HFF-Myc (cell line): ENCODE data around the gene LOC101059915.
"Not testable (repeated sequence)": the region's sequence is repeated elsewhere in the genome, so short reads cannot be mapped to it uniquely, and the experiment has no call there.

Experiments used
- DNase-seq: peaks from one replicate; pipeline ENCODE4 v3.0.0-alpha.2; 2011; ENCODE audit warnings: low read depth; ENCODE audit errors: extremely low read depth
- H3K4me3 ChIP-seq: replicated peaks from 2 replicates; pipeline ENCODE4 v1.5.1; 2011; ENCODE audit warnings: low read depth, mild to moderate bottlenecking, control low read depth, low read length
- CTCF ChIP-seq: IDR thresholded peaks from 2 replicates; pipeline ENCODE4 v1.5.1; 2012; ENCODE audit warnings: mild to moderate bottlenecking, low read depth, low read length, control low read depth; ENCODE audit errors: missing control alignments

Gene LOC101059915

GRCh38 chrX:71664889-71665491 is 2.4 kb upstream of the LOC101059915 start:
- DNase-seq = no peak
- no peak overlapping the region for H3K4me3 ChIP-seq
- no peak for TF ChIP-seq CTCF

- no peak for TF ChIP-seq CTCF
- no peak overlapping the region for H3K4me3 ChIP-seq
- no peak for DNase-seq
Measured at GRCh38 chrX:71665747-71666146, 1.6 kb upstream of the LOC101059915 start.

GRCh38 chrX:71666240-71667223 is 814 bp upstream of the LOC101059915 start:
- no peak overlapping the region for H3K4me3 ChIP-seq
- no peak for DNase-seq
- TF ChIP-seq CTCF = no peak

- DNase-seq = no peak
- TF ChIP-seq CTCF = no peak
- no peak overlapping the region for H3K4me3 ChIP-seq
Measured at GRCh38 chrX:71668248-71668595, 876 bp downstream of the LOC101059915 start.

GRCh38 chrX:71669492-71669891 is 2.1 kb downstream of the LOC101059915 start:
- H3K4me3 ChIP-seq = no peak overlapping the region
- DNase-seq = no peak
- no peak for TF ChIP-seq CTCF

GRCh38 chrX:71669947-71670346 is 2.6 kb downstream of the LOC101059915 start:
- not testable (repeated sequence) for H3K4me3 ChIP-seq, DNase-seq
- peak; percentile 35 for TF ChIP-seq CTCF
